Heart left ventricle (tissue), 13 donors: ENCODE results near the gene CNST.

Source experiments
- POLR2A ChIP-seq, 2 donors: fragments of 450-650 bp; IDR thresholded peaks; one replicate each; pipeline ENCODE4 v1.6.1; 2017; ENCODE audit warnings: antibody characterized with exemption in 2 of 2, mild to moderate bottlenecking in 2 of 2, moderate library complexity in 2 of 2
- TF ChIP-seq, protein P1 (sequence below), 12 donors: fragments of 200-600 bp; sonication (generic) in 4 of 12; IDR thresholded peaks; one replicate each; pipeline versions ENCODE4 v1.5.0 to v1.8.0; 2018 to 2022; ENCODE audit warnings: antibody characterized with exemption in 12 of 12, mild to moderate bottlenecking in 5 of 12
- donor health status: ischemic (EF 13 %, LVEDD 7.1; RV severe dilation, severe dysfunction).
- donor health status: DM: no; HTN: yes; CAD: no.
- donor health status: DM: no; HTN: no; CAD: no.
- donor health status: ischemic (EF 25% LVEDD 6.9; RV normal size, moderate dysfunction).
- donor health status: ischemic (EF 25% LVEDD 5.7; RV mildly dilated, moderate dysfunction).
- donor health status: ischemic (EF 35%, LVEDD 5.7; RV mildly dilated, moderate dysfunction).
- donor health status: nonischemic (EF 11% LVEDD 7.7; RV severe dilation, severe dysfunction).
- donor health status: DM: yes; HTN: yes; CAD: no.
- donor health status: PGD.
- donor health status: ischemic (EF 29% LVEDD 5.4; RV normal size, mild dysfunction).
- donor health status: nonischemic (EF 23%, LVEDD 6.1; RV moderate dilation, normal function).

DNA sequence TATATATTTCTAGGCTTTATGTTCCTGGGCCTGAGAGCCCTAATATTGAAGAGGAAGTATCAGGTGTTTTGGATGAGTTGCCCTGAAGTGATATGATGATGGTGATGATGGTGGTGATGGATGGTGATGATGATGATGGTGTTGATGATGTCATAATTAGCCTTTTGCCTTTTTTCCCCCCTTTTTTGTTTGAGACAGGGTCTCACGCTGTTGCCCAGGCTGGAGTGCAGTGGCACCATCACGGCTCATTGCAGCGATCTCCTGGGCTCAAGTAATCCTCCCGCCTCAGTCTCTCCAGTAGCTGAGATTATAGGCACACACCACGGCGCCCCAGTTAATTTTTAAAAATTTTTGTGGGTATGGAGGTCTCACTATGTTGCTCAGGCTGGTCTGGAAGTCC, 76.5 kb downstream of the CNST start:
- TF ChIP-seq, protein P1, sequence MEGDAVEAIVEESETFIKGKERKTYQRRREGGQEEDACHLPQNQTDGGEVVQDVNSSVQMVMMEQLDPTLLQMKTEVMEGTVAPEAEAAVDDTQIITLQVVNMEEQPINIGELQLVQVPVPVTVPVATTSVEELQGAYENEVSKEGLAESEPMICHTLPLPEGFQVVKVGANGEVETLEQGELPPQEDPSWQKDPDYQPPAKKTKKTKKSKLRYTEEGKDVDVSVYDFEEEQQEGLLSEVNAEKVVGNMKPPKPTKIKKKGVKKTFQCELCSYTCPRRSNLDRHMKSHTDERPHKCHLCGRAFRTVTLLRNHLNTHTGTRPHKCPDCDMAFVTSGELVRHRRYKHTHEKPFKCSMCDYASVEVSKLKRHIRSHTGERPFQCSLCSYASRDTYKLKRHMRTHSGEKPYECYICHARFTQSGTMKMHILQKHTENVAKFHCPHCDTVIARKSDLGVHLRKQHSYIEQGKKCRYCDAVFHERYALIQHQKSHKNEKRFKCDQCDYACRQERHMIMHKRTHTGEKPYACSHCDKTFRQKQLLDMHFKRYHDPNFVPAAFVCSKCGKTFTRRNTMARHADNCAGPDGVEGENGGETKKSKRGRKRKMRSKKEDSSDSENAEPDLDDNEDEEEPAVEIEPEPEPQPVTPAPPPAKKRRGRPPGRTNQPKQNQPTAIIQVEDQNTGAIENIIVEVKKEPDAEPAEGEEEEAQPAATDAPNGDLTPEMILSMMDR (IDR thresholded peaks at IDR 0.05): no peak
- TF ChIP-seq POLR2A (IDR thresholded peaks at IDR 0.05): no peak
